Fibroblast of pulmonary artery (primary cell): Measurements from ENCODE around the gene DENND6A.

ENCODE experiments used
- DNase-seq: peaks from one replicate; pipeline ENCODE4 v3.0.0-alpha.2; 2010; ENCODE audit warnings: low read depth
- H3K4me3 ChIP-seq: replicated peaks from 2 replicates; pipeline ENCODE4 v1.5.1; 2011; ENCODE audit warnings: low read depth, mild to moderate bottlenecking, control low read depth, low read length, moderate library complexity
- TF ChIP-seq, protein P1 (sequence below): IDR thresholded peaks from 2 replicates; pipeline ENCODE4 v1.5.1; 2011; ENCODE audit warnings: mild to moderate bottlenecking, control low read depth, low read length, inconsistent platforms; ENCODE audit errors: missing control alignments

Gene DENND6A, protein sequence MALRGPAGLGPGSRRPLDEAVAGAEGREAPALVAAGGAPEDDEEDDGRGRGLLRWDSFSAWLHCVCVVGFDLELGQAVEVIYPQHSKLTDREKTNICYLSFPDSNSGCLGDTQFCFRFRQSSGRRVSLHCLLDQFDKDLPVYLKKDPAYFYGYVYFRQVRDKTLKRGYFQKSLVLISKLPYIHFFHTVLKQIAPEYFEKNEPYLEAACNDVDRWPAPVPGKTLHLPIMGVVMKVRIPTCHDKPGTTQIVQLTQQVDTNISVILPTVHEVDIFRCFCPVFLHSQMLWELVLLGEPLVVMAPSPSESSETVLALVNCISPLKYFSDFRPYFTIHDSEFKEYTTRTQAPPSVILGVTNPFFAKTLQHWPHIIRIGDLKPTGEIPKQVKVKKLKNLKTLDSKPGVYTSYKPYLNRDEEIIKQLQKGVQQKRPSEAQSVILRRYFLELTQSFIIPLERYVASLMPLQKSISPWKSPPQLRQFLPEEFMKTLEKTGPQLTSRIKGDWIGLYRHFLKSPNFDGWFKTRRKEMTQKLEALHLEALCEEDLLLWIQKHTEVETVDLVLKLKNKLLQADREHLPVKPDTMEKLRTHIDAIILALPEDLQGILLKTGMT

GRCh38 chr3:57692396-57693147 lies at the start of gene DENND6A:
DENND6A (minus strand) TSS chr3:57693077; CDS start chr3:57693018, 59 bp downstream.
- peak within 1 kb of the TSS; percentile 57 for H3K4me3 ChIP-seq
- TF ChIP-seq, protein P1, sequence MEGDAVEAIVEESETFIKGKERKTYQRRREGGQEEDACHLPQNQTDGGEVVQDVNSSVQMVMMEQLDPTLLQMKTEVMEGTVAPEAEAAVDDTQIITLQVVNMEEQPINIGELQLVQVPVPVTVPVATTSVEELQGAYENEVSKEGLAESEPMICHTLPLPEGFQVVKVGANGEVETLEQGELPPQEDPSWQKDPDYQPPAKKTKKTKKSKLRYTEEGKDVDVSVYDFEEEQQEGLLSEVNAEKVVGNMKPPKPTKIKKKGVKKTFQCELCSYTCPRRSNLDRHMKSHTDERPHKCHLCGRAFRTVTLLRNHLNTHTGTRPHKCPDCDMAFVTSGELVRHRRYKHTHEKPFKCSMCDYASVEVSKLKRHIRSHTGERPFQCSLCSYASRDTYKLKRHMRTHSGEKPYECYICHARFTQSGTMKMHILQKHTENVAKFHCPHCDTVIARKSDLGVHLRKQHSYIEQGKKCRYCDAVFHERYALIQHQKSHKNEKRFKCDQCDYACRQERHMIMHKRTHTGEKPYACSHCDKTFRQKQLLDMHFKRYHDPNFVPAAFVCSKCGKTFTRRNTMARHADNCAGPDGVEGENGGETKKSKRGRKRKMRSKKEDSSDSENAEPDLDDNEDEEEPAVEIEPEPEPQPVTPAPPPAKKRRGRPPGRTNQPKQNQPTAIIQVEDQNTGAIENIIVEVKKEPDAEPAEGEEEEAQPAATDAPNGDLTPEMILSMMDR, result no peak
- DNase-seq, result peak; percentile 93

GRCh38 chr3:57740027-57740426 lies 47.1 kb upstream of the DENND6A start:
- DNase-seq, result no peak
- TF ChIP-seq, protein P1, result no peak
- H3K4me3 ChIP-seq, result no peak overlapping the region

- no peak overlapping the region for H3K4me3 ChIP-seq
- no peak for DNase-seq
- TF ChIP-seq, protein P1, result no peak
Measured at GRCh38 chr3:57738391-57738790, 45.5 kb upstream of the DENND6A start.

DNA sequence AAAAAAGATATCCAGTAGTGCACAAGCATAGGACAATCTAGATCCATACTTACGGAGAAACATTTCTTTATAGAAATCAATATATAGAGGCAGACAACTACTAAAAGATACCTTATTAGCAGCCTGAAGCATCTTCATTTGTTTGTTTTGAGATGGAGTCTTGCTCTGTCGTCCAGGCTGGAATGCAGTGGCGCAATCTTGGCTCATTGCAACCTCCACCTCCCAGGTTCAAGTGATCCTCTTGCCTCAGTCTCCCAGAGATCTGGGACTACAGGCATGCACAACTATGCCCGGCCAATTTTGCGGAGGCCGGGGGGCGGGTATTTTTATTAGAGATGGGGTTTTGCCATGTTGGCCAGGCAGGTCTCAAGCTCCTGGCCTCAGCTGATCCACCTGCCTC lies 45.0 kb upstream of the DENND6A start:
- no peak for DNase-seq
- TF ChIP-seq, protein P1, result no peak
- no peak overlapping the region for H3K4me3 ChIP-seq

DNA sequence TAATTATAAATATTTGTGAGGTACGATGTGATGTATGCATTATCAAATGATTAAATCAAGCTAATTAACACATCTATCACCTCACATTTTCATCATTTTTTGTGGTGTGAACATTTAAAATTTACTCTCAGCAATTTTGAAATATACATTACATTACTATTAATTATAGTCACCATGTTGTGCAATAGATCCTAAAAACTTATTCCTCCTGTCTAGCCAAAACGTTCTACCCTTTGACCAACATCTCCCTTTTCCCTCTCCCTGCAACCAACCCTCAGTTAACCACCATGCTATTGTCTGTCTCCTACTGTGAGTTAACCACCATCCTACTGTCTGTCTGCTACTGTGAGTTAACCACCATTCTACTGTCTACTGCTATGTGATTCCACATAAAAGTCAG lies 42.5 kb upstream of the DENND6A start:
- DNase-seq, result no peak
- no peak overlapping the region for H3K4me3 ChIP-seq
- TF ChIP-seq, protein P1, result no peak

DNA sequence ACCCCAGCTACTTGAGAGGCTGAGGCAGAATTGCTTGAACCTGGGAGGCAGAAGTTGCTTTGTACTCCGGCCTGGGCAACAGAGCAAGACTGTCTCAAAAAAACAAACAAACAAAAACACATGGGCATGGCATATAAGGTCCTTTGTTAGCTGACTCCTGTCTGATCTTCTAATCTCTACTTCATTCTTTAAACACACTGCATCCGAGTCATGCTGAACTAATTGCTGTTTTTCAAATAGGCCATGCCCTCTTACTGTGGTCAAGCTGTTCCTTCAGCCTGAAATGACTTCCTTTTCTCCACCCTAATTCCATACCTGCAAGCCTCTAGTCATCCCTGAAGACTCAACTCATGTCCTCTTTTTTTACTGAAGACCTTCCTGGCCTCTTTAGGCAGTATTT lies 40.9 kb upstream of the DENND6A start:
- no peak for DNase-seq
- TF ChIP-seq, protein P1, result no peak
- no peak overlapping the region for H3K4me3 ChIP-seq
